Measurements from ENCODE around the gene PCSK5.

DNA sequence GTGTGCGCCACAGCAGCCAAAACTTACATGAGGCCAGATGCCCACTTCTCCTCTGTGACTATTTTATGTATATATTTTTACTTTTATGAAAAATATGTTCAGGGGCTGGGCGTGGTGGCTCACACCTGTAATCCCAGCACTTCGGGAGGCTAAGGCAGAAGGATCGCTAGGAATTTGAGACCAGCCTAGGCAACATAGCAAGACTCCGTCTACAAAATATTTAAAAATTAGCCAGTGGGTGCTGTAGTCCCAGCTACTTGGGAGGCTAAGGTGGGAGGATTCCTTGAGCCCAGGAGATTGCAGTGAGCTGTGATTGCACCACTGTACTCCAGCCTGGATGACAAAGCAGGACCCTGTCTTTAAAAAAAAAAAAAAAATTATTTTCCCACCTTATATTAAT, 420.5 kb downstream of the PCSK5 start:
- TF ChIP-seq, protein P1, sequence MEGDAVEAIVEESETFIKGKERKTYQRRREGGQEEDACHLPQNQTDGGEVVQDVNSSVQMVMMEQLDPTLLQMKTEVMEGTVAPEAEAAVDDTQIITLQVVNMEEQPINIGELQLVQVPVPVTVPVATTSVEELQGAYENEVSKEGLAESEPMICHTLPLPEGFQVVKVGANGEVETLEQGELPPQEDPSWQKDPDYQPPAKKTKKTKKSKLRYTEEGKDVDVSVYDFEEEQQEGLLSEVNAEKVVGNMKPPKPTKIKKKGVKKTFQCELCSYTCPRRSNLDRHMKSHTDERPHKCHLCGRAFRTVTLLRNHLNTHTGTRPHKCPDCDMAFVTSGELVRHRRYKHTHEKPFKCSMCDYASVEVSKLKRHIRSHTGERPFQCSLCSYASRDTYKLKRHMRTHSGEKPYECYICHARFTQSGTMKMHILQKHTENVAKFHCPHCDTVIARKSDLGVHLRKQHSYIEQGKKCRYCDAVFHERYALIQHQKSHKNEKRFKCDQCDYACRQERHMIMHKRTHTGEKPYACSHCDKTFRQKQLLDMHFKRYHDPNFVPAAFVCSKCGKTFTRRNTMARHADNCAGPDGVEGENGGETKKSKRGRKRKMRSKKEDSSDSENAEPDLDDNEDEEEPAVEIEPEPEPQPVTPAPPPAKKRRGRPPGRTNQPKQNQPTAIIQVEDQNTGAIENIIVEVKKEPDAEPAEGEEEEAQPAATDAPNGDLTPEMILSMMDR (IDR thresholded peaks at IDR 0.05), result no peak
- TF ChIP-seq EZH2 (IDR thresholded peaks at IDR 0.05; ENCODE audit: borderline replicate concordance, insufficient read depth, low read depth, low read length, poor library complexity, severe bottlenecking), result no peak
